Measurements from ENCODE around the gene C4orf46.

- TF ChIP-seq CTCF (IDR thresholded peaks at IDR 0.05), result peak in 1 of 6 experiments; percentile 5
- no peak for TF ChIP-seq POLR2A (IDR thresholded peaks at IDR 0.05)
Observed at GRCh38 chr4:158710814-158711213, 39.1 kb upstream of the C4orf46 start.
